Measurements from ENCODE around the gene TBC1D22A.

TBC1D22A gene

GRCh38 chr22:47035425-47035881 is 273.0 kb downstream of the TBC1D22A start:
- DNase-seq (ENCODE audit: low read depth, low spot score), result no peak
- CTCF ChIA-PET, result interaction anchor here (1.3 kb wide), 1 partner anchor 9 kb away, joined by 3 read pairs; no protein-coding TSS in a partner anchor
- POLR2A ChIA-PET, result no interaction called here
- no peak overlapping the region for H3K4me3 ChIP-seq (ENCODE audit: low read depth, low read length)
- TF ChIP-seq, protein P1, sequence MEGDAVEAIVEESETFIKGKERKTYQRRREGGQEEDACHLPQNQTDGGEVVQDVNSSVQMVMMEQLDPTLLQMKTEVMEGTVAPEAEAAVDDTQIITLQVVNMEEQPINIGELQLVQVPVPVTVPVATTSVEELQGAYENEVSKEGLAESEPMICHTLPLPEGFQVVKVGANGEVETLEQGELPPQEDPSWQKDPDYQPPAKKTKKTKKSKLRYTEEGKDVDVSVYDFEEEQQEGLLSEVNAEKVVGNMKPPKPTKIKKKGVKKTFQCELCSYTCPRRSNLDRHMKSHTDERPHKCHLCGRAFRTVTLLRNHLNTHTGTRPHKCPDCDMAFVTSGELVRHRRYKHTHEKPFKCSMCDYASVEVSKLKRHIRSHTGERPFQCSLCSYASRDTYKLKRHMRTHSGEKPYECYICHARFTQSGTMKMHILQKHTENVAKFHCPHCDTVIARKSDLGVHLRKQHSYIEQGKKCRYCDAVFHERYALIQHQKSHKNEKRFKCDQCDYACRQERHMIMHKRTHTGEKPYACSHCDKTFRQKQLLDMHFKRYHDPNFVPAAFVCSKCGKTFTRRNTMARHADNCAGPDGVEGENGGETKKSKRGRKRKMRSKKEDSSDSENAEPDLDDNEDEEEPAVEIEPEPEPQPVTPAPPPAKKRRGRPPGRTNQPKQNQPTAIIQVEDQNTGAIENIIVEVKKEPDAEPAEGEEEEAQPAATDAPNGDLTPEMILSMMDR (IDR thresholded peaks at IDR 0.05; ENCODE audit: insufficient read depth, low read length, missing control alignments), result no peak

DNA sequence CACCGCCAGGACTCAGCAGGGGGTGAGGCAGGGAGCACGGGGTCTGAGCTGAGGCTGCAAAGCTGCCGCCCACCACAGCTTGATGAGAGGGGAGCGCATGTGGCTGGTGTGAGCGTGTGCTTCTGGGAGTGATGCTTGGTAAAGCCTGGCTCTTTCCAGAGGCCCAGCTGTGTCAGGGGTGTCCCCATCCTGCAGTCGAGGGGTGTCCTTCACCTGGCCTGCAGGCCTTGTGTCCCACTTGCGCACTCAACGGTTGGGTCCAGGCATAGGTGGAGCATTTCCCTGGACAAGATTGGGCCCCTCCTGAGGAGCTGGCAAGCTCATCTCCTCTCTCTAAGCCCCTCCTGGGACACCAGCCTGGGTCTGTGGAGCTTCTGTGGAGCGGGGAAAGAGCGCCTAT is 273.9 kb downstream of the TBC1D22A start:
- TF ChIP-seq, protein P1 (IDR thresholded peaks at IDR 0.05; ENCODE audit: insufficient read depth, low read length, missing control alignments), result no peak
- H3K4me3 ChIP-seq (ENCODE audit: low read depth, low read length), result no peak overlapping the region
- CTCF ChIA-PET, result no interaction called here
- DNase-seq (ENCODE audit: low read depth, low spot score), result no peak
- POLR2A ChIA-PET, result no interaction called here

DNA sequence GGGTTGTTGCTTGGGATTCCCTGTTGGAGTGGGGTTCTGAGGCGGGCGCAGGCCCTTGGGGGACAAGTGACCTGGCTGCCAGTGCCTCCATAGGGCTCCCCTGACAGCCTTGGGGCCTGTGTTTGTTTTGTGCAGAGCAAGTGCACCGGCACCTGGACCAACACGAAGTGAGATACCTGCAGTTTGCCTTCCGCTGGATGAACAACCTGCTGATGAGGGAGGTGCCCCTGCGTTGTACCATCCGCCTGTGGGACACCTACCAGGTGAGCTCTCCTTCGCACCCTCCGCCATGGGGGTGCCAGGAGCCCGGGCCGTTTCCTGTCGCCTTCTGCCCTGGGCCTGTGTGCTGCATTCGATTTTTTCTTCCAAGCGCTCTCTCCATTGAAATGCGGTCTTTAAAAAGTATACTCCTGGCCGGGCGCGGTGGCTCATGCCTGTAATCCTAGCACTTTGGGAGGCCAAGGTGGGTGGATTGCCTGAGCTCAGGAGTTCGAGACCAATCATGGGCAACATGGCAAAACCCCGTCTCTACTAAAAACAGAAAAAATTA is 274.6 kb downstream of the TBC1D22A start:
- CTCF ChIA-PET, result no interaction called here
- POLR2A ChIA-PET, result no interaction called here
- no peak overlapping the region for H3K4me3 ChIP-seq (ENCODE audit: low read depth, low read length)
- TF ChIP-seq, protein P1 (IDR thresholded peaks at IDR 0.05; ENCODE audit: insufficient read depth, low read length, missing control alignments), result no peak
- DNase-seq (ENCODE audit: low read depth, low spot score), result no peak

GRCh38 chr22:47038206-47038835 is 275.9 kb downstream of the TBC1D22A start:
- CTCF ChIA-PET, result no interaction called here
- POLR2A ChIA-PET, result no interaction called here
- no peak for DNase-seq (ENCODE audit: low read depth, low spot score)
- TF ChIP-seq, protein P1 (IDR thresholded peaks at IDR 0.05; ENCODE audit: insufficient read depth, low read length, missing control alignments), result no peak
- H3K4me3 ChIP-seq (ENCODE audit: low read depth, low read length), result no peak overlapping the region

GRCh38 chr22:47039356-47039755 is 276.9 kb downstream of the TBC1D22A start:
- ChIA-PET CTCF (no interaction called here), POLR2A (no interaction called here)
- no peak for DNase-seq (ENCODE audit: low read depth, low spot score)
- H3K4me3 ChIP-seq (ENCODE audit: low read depth, low read length), result no peak overlapping the region
- TF ChIP-seq, protein P1 (IDR thresholded peaks at IDR 0.05; ENCODE audit: insufficient read depth, low read length, missing control alignments), result no peak

DNA sequence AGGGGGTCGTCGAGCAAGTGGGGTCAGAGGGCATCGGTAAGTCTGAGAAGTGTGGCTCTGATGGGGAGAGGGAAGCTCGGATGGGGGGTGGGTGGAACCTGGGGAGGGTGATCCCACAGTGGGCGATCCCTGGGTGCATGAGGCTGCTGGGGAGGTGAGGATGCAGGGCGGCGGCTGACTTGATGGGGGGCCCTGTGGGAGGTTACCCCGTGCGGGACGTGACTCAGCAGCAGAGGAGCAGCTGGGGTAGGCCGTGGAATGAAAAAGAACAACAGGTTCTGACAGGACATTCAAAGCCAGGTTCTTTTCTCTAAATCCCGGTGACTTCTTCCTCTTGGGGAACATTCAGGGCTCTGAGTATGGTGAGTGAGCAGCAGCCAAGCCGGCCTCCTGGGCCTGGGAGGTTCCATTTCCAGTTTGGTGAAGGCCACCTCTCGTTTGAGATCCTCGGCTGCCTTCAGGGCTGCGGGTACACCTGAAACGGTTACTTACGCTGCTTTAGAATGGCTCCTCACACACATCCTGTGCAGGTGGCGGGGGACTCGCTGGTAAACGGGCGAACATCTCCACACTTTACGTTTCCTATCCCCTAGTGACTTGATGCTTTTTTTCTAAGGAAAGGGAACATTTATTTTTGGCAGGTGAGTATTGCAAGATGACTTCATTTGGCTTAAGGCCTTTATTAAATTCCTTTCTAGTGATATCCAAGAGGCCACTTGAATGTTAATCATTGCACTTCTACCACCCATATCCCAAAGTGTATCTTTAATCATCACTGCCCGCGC is 278.2 kb downstream of the TBC1D22A start:
- ChIA-PET CTCF (no interaction called here), POLR2A (no interaction called here)
- DNase-seq (ENCODE audit: low read depth, low spot score), result no peak
- H3K4me3 ChIP-seq (ENCODE audit: low read depth, low read length), result no peak overlapping the region
- TF ChIP-seq, protein P1 (IDR thresholded peaks at IDR 0.05; ENCODE audit: insufficient read depth, low read length, missing control alignments), result no peak
